ENCODE data around the gene TBC1D22A. TPM values are rescaled to one million over a fixed set of nuclear protein-coding genes. Genes with fewer than 3 reads are reported as not detected.

The TBC1D22A gene
- total RNA-seq, 1 donor from 2014 or later, result 6.8 TPM

DNA sequence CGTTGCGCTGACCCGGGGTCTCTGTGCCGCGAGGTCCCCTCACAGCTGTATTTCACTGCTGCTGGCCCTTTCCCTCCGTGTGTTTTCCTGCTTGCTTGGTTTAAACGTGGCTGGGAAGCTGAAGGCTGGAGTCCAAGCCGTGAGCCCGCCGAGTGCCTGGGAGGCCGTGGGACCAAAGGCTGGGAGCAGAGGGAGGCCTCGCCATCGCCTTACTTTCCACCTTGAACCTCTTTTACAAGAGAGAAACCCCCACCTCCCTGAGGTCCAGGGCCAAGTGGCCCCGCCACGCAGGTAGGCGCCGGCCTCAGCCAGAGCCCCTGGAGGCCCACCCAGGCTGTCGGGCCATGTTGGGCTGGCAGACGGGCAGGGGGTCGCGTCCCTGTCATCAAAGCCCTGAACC, 411.6 kb downstream of the TBC1D22A start:
- Histone ChIP-seq H3K9ac (ENCODE audit: low read depth in 1 of 3, low read length in 3 of 3) (no peak overlapping the region), H3K27ac (ENCODE audit: low read depth, low read length) (no peak overlapping the region), H3K4me1 (ENCODE audit: control insufficient read depth in 3 of 3, insufficient read depth in 3 of 3, low read length in 3 of 3) (peaks cover 0 to 3% (median 0%) of the 10 kb centered on the region in 3 donors), H3K9me3 (ENCODE audit: control insufficient read depth in 3 of 3, low read length in 3 of 3) (no peaks in the 10 kb centered on the region), H3K4me3 (ENCODE audit: low read length in 3 of 3) (no peak overlapping the region), H3K27me3 (ENCODE audit: control insufficient read depth in 3 of 3, insufficient read depth in 3 of 3, low read length in 3 of 3) (no peaks in the 10 kb centered on the region), H3K36me3 (ENCODE audit: control insufficient read depth in 3 of 3, insufficient read depth in 3 of 3, low read length in 3 of 3) (peaks cover 0 to 2% (median 0%) of the 10 kb centered on the region in 3 donors)

DNA sequence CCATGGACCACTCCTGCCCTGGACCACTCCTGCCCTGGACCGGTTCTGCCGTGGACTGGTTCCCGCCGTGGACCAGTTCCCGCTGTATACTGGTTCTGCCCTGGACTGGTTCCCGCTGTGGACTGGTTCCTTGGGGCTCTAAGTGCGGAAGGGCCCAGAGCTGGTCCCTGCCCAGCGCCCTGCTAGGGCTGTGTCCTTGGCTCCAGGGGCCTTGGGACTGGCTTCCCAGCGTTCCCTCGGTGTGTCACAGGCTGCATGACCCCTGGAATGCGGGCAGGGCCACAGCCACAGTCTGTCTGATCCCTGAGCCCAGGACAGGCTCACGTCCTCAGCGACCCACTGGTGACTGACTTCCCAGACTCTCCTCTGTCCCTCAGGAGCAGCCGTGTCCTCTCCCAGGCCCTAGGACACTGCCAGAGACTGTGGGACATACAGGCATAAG, 412.2 kb downstream of the TBC1D22A start:
- no peak overlapping the region for H3K27ac ChIP-seq (ENCODE audit: low read depth, low read length)
- H3K4me1 ChIP-seq (ENCODE audit: control insufficient read depth in 3 of 3, insufficient read depth in 3 of 3, low read length in 3 of 3), result peaks cover 0 to 3% (median 0%) of the 10 kb centered on the region in 3 donors
- peak overlapping the region in 1 of 3 donors; percentile 3 for H3K9ac ChIP-seq (ENCODE audit: low read depth in 1 of 3, low read length in 3 of 3)
- H3K27me3 ChIP-seq (ENCODE audit: control insufficient read depth in 3 of 3, insufficient read depth in 3 of 3, low read length in 3 of 3), result no peaks in the 10 kb centered on the region
- peaks cover 0 to 2% (median 0%) of the 10 kb centered on the region in 3 donors for H3K36me3 ChIP-seq (ENCODE audit: control insufficient read depth in 3 of 3, insufficient read depth in 3 of 3, low read length in 3 of 3)
- no peaks in the 10 kb centered on the region for H3K9me3 ChIP-seq (ENCODE audit: control insufficient read depth in 3 of 3, low read length in 3 of 3)
- no peak overlapping the region for H3K4me3 ChIP-seq (ENCODE audit: low read length in 3 of 3)

DNA sequence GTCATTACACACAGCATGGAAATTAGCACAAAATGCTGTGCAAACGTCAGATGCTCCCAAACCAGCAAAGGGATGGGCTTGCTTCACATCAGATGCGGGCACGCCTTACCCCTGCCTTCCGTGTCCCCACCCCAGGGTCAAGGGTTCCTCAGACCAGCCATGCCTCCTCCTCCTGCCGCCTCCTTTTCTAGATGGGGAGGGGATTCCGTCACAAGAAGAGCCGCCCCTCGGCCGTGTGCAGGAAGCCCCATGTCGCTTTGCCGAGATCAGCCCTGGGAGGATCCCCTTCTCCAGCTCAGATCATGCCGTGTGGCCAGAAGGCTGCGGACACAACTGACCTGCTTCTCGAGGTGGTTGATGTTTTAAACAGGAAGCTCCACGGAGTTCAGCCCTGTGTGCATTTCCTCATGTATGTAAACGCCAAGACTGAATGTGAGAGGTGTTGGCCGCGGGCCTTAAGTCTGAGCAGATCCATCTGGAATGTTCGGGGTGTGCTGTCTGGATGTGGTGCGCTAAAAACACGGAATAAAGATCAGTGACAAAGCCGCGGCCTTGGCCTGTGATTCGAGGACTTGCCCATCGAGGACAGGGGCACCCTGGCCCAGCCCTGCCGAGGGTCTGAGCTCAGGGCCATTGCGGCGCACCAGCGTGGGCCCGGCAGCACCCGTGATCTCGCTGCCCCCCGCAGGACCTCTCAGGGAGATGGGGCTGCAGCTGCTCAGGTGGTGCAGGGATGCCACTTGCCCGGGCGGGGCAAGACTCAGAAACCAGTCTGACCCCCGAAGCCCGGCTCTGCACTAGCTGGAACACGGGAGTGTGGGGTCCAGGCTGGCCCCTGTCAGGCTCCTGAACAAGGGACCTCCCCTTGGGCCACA, 412.9 kb downstream of the TBC1D22A start:
- H3K36me3 ChIP-seq (ENCODE audit: control insufficient read depth in 3 of 3, insufficient read depth in 3 of 3, low read length in 3 of 3), result peaks cover 0 to under 1% (median 0%) of the 10 kb centered on the region in 3 donors
- H3K4me3 ChIP-seq (ENCODE audit: low read length in 3 of 3), result peak overlapping the region in 1 of 3 donors; percentile 14
- peaks cover 0 to 3% (median 0%) of the 10 kb centered on the region in 3 donors for H3K4me1 ChIP-seq (ENCODE audit: control insufficient read depth in 3 of 3, insufficient read depth in 3 of 3, low read length in 3 of 3)
- no peaks in the 10 kb centered on the region for H3K27me3 ChIP-seq (ENCODE audit: control insufficient read depth in 3 of 3, insufficient read depth in 3 of 3, low read length in 3 of 3)
- H3K27ac ChIP-seq (ENCODE audit: low read depth, low read length), result no peak overlapping the region
- H3K9me3 ChIP-seq (ENCODE audit: control insufficient read depth in 3 of 3, low read length in 3 of 3), result no peaks in the 10 kb centered on the region
- H3K9ac ChIP-seq (ENCODE audit: low read depth in 1 of 3, low read length in 3 of 3), result peak overlapping the region in 1 of 3 donors; percentile 3

DNA sequence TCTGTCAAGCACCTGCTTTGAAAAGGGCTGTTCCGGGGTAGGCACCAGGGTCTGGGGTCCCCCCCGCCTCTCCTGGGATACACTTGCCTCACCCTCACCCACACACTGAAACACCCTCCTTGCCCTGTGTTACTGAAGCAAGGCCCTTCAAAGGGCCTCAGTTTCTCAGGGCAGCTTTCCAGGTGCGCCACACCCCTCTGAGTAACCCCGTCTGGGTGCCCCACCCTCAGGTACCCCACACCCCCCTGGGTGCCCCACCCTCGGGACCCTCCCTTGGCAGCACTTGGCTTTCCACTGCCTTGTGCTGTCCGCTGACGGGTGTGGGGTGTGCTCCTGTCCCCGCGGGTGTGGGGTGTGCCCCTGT, 413.6 kb downstream of the TBC1D22A start:
- no peak overlapping the region for H3K4me3 ChIP-seq (ENCODE audit: low read length in 3 of 3)
- H3K36me3 ChIP-seq (ENCODE audit: control insufficient read depth in 3 of 3, insufficient read depth in 3 of 3, low read length in 3 of 3), result no peaks in the 10 kb centered on the region
- H3K9me3 ChIP-seq (ENCODE audit: control insufficient read depth in 3 of 3, low read length in 3 of 3), result no peaks in the 10 kb centered on the region
- H3K27ac ChIP-seq (ENCODE audit: low read depth, low read length), result no peak overlapping the region
- H3K9ac ChIP-seq (ENCODE audit: low read depth in 1 of 3, low read length in 3 of 3), result no peak overlapping the region
- no peaks in the 10 kb centered on the region for H3K27me3 ChIP-seq (ENCODE audit: control insufficient read depth in 3 of 3, insufficient read depth in 3 of 3, low read length in 3 of 3)
- H3K4me1 ChIP-seq (ENCODE audit: control insufficient read depth in 3 of 3, insufficient read depth in 3 of 3, low read length in 3 of 3), result peaks cover 0 to 3% (median 0%) of the 10 kb centered on the region in 3 donors

DNA sequence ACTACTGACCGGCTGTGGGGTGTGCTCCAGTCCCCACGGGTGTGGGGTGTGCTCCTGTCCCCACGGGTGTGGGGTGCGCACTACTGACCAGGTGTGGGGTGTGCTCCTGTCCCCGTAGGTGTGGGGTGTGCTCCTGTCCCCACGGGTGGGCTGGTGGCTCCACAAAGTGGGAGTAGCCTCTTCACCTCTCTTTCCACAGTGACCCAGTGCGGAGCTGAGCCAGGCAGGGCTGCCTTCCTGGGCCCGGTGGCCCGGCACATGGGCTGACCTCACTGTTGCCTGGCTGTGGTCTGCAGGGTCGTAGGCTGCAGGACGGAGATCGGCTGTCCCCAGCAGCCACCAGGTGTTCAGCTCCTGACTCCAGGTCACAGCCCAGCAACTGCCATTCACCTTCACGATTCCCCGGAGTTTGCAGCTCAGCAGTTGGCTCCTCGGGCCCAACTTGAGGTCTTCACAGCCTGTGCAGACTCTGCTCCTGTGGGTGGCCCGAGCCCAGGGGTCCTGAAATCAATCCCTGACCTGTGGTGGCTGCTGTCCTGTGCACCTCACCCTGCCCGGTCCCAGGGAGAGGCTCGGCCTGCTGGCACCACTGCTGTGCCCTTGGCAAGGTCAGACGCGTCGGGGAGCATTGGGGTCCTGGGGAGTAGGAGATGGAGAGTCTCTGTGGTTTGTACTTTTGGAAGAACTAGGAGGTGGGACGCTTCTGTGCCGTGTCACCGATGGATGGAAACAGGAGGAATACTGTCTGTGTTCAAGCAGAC, 414.3 kb downstream of the TBC1D22A start:
- Histone ChIP-seq H3K4me1 (ENCODE audit: control insufficient read depth in 3 of 3, insufficient read depth in 3 of 3, low read length in 3 of 3) (peaks cover 0 to 3% (median 0%) of the 10 kb centered on the region in 3 donors), H3K9me3 (ENCODE audit: control insufficient read depth in 3 of 3, low read length in 3 of 3) (no peaks in the 10 kb centered on the region), H3K36me3 (ENCODE audit: control insufficient read depth in 3 of 3, insufficient read depth in 3 of 3, low read length in 3 of 3) (no peaks in the 10 kb centered on the region), H3K27me3 (ENCODE audit: control insufficient read depth in 3 of 3, insufficient read depth in 3 of 3, low read length in 3 of 3) (peaks cover 0 to 2% (median 0%) of the 10 kb centered on the region in 3 donors), H3K9ac (ENCODE audit: low read depth in 1 of 3, low read length in 3 of 3) (no peak overlapping the region), H3K4me3 (ENCODE audit: low read length in 3 of 3) (no peak overlapping the region), H3K27ac (ENCODE audit: low read depth, low read length) (no peak overlapping the region)

DNA sequence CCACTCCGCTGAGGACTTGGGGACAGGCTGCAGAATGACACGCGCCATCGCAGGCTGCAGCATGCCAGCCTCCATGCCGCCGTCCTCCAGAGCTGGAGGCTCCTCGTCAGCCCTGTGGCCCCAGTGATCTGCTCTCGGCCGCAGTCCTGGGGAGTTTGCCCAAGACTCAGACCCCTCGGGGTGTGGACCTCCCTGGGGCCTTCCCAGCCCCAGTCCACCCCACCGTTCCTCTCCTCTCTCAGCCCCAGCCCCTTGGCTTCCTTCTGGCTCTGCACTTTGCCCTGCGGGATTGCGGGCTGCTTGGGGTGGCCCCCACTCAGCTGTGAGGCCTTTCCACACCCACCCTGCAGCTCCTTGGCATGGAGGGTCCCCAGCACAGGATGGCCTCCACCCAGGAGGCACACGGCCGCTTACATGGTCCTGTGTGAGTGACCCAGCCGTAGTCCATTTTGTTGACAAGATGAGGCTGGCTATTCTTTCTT, 414.9 kb downstream of the TBC1D22A start:
- Histone ChIP-seq H3K4me3 (ENCODE audit: low read length in 3 of 3) (no peak overlapping the region), H3K36me3 (ENCODE audit: control insufficient read depth in 3 of 3, insufficient read depth in 3 of 3, low read length in 3 of 3) (no peaks in the 10 kb centered on the region), H3K27ac (ENCODE audit: low read depth, low read length) (no peak overlapping the region), H3K4me1 (ENCODE audit: control insufficient read depth in 3 of 3, insufficient read depth in 3 of 3, low read length in 3 of 3) (peaks cover 0 to 3% (median 0%) of the 10 kb centered on the region in 3 donors), H3K27me3 (ENCODE audit: control insufficient read depth in 3 of 3, insufficient read depth in 3 of 3, low read length in 3 of 3) (peaks cover 0 to 5% (median 0%) of the 10 kb centered on the region in 3 donors), H3K9me3 (ENCODE audit: control insufficient read depth in 3 of 3, low read length in 3 of 3) (no peaks in the 10 kb centered on the region), H3K9ac (ENCODE audit: low read depth in 1 of 3, low read length in 3 of 3) (no peak overlapping the region)

DNA sequence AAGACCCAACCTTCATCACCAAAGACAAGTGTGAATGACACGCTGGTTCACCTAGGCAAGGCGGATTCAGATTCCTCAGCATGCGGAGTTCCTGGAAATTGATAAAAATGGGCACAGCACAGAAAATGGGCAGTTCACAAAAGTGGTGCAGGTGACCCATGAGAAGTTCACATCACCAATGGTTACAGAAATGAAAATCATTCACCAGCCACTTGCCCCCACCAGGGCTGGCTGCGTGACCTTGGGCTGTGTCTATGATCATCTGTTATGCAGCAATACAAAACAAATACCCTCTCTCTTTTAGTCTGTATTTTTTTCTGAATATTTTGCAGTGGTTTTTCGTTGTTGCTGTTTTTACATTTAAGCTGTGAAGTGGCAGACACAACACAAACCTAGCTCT, 415.9 kb downstream of the TBC1D22A start:
- Histone ChIP-seq H3K36me3 (ENCODE audit: control insufficient read depth in 3 of 3, insufficient read depth in 3 of 3, low read length in 3 of 3) (no peaks in the 10 kb centered on the region), H3K9ac (ENCODE audit: low read depth in 1 of 3, low read length in 3 of 3) (no peak overlapping the region), H3K27ac (ENCODE audit: low read depth, low read length) (no peak overlapping the region), H3K4me1 (ENCODE audit: control insufficient read depth in 3 of 3, insufficient read depth in 3 of 3, low read length in 3 of 3) (peaks cover 0 to 3% (median 0%) of the 10 kb centered on the region in 3 donors), H3K27me3 (ENCODE audit: control insufficient read depth in 3 of 3, insufficient read depth in 3 of 3, low read length in 3 of 3) (peaks cover 0 to 5% (median 0%) of the 10 kb centered on the region in 3 donors), H3K9me3 (ENCODE audit: control insufficient read depth in 3 of 3, low read length in 3 of 3) (no peaks in the 10 kb centered on the region), H3K4me3 (ENCODE audit: low read length in 3 of 3) (no peak overlapping the region)

DNA sequence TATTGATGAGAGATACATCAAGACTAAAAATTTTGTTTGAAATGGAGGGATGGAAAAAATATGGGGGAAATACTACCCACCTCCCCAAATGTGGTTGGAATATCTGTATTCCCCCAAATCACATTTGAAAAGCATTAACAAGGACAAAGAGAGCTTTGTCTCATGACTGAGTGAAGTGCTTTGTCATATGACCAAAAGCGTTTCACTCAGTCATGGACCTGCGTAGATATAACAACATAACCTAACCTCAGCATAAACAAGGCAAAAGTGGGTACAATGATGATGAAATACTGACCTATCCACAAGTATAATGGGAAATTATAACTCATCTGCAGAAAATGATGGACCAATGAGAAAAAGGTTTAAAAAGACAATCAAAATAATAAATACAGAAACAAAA, 418.3 kb downstream of the TBC1D22A start:
- Histone ChIP-seq H3K27ac (ENCODE audit: low read depth, low read length) (no peak overlapping the region), H3K4me1 (ENCODE audit: control insufficient read depth in 3 of 3, insufficient read depth in 3 of 3, low read length in 3 of 3) (no peaks in the 10 kb centered on the region), H3K9ac (ENCODE audit: low read depth in 1 of 3, low read length in 3 of 3) (no peak overlapping the region), H3K36me3 (ENCODE audit: control insufficient read depth in 3 of 3, insufficient read depth in 3 of 3, low read length in 3 of 3) (no peaks in the 10 kb centered on the region), H3K27me3 (ENCODE audit: control insufficient read depth in 3 of 3, insufficient read depth in 3 of 3, low read length in 3 of 3) (peaks cover 0 to 5% (median 0%) of the 10 kb centered on the region in 3 donors), H3K4me3 (ENCODE audit: low read length in 3 of 3) (no peak overlapping the region), H3K9me3 (ENCODE audit: control insufficient read depth in 3 of 3, low read length in 3 of 3) (peaks cover 0 to 6% (median 0%) of the 10 kb centered on the region in 3 donors)

DNA sequence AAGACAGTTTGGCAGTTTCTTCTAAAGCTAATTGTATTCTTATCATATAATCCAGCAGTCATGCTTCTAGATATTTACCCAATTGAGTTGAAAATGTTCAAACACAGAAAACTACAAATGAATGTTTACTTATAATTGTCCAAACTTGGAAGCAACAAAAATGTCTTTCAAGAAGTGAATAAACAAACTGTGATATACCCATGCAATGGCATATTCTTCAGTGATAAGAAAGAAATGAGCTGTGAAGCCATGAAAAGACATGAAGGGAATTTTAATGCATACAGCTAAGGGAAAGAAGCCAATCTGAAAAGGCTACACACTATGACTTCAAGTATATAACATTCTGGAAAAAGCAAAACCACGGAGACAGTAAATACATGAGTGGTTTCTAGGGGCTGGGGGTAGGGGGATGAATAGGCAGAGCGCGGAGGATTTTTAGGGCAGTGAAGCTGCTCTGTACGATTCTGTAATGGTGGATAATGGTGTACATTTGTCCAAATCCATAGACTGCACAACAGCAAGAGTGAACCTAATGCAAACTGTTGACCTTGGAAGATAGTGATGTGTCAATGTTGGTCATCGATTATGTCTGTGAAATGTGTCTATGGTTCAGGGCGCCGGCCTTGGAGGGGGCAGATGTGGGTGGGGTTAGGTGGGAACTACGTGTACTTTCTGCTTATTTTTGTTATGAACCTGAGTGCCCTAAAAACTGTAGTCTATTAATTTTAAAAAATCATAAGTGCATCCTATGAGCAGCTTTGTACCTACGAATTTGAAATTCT, 424.9 kb downstream of the TBC1D22A start:
- Histone ChIP-seq H3K9me3 (ENCODE audit: control insufficient read depth in 3 of 3, low read length in 3 of 3) (peaks cover 0 to 7% (median 0%) of the 10 kb centered on the region in 3 donors), H3K27ac (ENCODE audit: low read depth, low read length) (no peak overlapping the region), H3K4me3 (ENCODE audit: low read length in 3 of 3) (no peak overlapping the region), H3K4me1 (ENCODE audit: control insufficient read depth in 3 of 3, insufficient read depth in 3 of 3, low read length in 3 of 3) (no peaks in the 10 kb centered on the region), H3K9ac (ENCODE audit: low read depth in 1 of 3, low read length in 3 of 3) (no peak overlapping the region), H3K36me3 (ENCODE audit: control insufficient read depth in 3 of 3, insufficient read depth in 3 of 3, low read length in 3 of 3) (no peaks in the 10 kb centered on the region), H3K27me3 (ENCODE audit: control insufficient read depth in 3 of 3, insufficient read depth in 3 of 3, low read length in 3 of 3) (peaks cover 0 to 11% (median 8%) of the 10 kb centered on the region in 3 donors)
